PFSK-1 (cell line): ENCODE measurements around the gene TGM2.

Experiments
- FOXP2 ChIP-seq: optimal IDR thresholded peaks from 2 replicates; pipeline ENCODE3; 2011; ENCODE audit warnings: borderline replicate concordance, control low read depth, inconsistent platforms; ENCODE audit not compliant: insufficient read depth; ENCODE audit errors: extremely low read length, extremely low read depth
- POLR2AphosphoS5 ChIP-seq: IDR thresholded peaks from 2 replicates; pipeline ENCODE4 v1.6.1; 2012; ENCODE audit warnings: low read depth, mild to moderate bottlenecking, control low read depth, low read length, moderate library complexity
- SIN3A ChIP-seq: IDR thresholded peaks from 2 replicates; pipeline ENCODE4 v1.6.1; 2012; ENCODE audit warnings: mild to moderate bottlenecking, low read length, moderate library complexity, borderline replicate concordance; ENCODE audit not compliant: insufficient read depth
- TAF1 ChIP-seq: IDR thresholded peaks from 2 replicates; pipeline ENCODE4 v1.6.1; 2012; ENCODE audit warnings: low read length, control low read depth, borderline replicate concordance; ENCODE audit not compliant: insufficient read depth
- TF ChIP-seq, protein P1 (sequence below), 2 experiments: IDR thresholded peaks; 2 replicates each; pipeline versions ENCODE4 v1.6.1 to v1.8.0; 2011 to 2012; ENCODE audit warnings: low read depth in 2 of 2, low read length in 2 of 2, control low read depth in 1 of 2, inconsistent platforms in 1 of 2, mild to moderate bottlenecking in 1 of 2, moderate library complexity in 1 of 2; ENCODE audit not compliant: insufficient read depth in 1 of 2

TGM2 gene

DNA sequence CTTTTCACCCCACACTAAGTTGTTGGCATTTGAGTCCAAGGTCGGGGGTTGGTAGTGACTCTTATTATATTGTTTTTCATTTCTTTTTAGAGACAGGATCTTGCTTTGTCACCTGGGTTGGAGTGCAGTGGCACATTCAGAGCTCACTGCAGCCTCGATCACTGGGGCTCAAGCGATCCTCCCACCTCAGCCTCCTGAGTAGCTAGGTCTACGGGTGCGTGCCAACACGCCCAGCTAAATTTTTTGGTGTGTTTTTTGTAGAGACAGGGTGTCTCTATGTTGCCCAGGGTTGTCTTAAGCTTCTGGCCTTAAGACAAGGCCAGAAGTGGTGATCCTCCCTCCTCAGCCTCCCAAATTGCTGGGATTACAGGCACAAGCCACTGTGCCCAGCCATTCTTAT, 25.1 kb upstream of the TGM2 start:
- TF ChIP-seq FOXP2 (no peak), POLR2AphosphoS5 (no peak), SIN3A (no peak), TAF1 (no peak)
- TF ChIP-seq, protein P1, sequence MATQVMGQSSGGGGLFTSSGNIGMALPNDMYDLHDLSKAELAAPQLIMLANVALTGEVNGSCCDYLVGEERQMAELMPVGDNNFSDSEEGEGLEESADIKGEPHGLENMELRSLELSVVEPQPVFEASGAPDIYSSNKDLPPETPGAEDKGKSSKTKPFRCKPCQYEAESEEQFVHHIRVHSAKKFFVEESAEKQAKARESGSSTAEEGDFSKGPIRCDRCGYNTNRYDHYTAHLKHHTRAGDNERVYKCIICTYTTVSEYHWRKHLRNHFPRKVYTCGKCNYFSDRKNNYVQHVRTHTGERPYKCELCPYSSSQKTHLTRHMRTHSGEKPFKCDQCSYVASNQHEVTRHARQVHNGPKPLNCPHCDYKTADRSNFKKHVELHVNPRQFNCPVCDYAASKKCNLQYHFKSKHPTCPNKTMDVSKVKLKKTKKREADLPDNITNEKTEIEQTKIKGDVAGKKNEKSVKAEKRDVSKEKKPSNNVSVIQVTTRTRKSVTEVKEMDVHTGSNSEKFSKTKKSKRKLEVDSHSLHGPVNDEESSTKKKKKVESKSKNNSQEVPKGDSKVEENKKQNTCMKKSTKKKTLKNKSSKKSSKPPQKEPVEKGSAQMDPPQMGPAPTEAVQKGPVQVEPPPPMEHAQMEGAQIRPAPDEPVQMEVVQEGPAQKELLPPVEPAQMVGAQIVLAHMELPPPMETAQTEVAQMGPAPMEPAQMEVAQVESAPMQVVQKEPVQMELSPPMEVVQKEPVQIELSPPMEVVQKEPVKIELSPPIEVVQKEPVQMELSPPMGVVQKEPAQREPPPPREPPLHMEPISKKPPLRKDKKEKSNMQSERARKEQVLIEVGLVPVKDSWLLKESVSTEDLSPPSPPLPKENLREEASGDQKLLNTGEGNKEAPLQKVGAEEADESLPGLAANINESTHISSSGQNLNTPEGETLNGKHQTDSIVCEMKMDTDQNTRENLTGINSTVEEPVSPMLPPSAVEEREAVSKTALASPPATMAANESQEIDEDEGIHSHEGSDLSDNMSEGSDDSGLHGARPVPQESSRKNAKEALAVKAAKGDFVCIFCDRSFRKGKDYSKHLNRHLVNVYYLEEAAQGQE (IDR thresholded peaks at IDR 0.05; ENCODE audit: insufficient read depth in 1 of 2, low read depth in 2 of 2, low read length in 2 of 2), result no peak

- TF ChIP-seq FOXP2, result no peak
- TF ChIP-seq POLR2AphosphoS5, result no peak
- TF ChIP-seq SIN3A, result no peak
- no peak for TF ChIP-seq TAF1
- TF ChIP-seq, protein P1 (IDR thresholded peaks at IDR 0.05; ENCODE audit: insufficient read depth in 1 of 2, low read depth in 2 of 2, low read length in 2 of 2), result no peak
Observed at GRCh38 chr20:38187517-38187916, 22.4 kb upstream of the TGM2 start.

- TF ChIP-seq TAF1, result no peak
- no peak for TF ChIP-seq FOXP2
- TF ChIP-seq, protein P1 (IDR thresholded peaks at IDR 0.05; ENCODE audit: insufficient read depth in 1 of 2, low read depth in 2 of 2, low read length in 2 of 2), result no peak
- no peak for TF ChIP-seq POLR2AphosphoS5
- TF ChIP-seq SIN3A, result no peak
Observed at GRCh38 chr20:38186788-38187221, 21.7 kb upstream of the TGM2 start.

GRCh38 chr20:38184101-38184500, 19.0 kb upstream of the TGM2 start:
- no peak for TF ChIP-seq TAF1
- no peak for TF ChIP-seq SIN3A
- TF ChIP-seq FOXP2, result no peak
- TF ChIP-seq, protein P1 (IDR thresholded peaks at IDR 0.05; ENCODE audit: insufficient read depth in 1 of 2, low read depth in 2 of 2, low read length in 2 of 2), result no peak
- no peak for TF ChIP-seq POLR2AphosphoS5

GRCh38 chr20:38181971-38182370, 16.9 kb upstream of the TGM2 start:
- TF ChIP-seq FOXP2 (no peak), SIN3A (no peak), POLR2AphosphoS5 (no peak), TAF1 (no peak)
- TF ChIP-seq, protein P1 (IDR thresholded peaks at IDR 0.05; ENCODE audit: insufficient read depth in 1 of 2, low read depth in 2 of 2, low read length in 2 of 2), result no peak
